T-helper 2 cell treated with Interferon-gamma antibody and Interleukin-4, amounts not matched to agents 5 μg/mL and 100 μg/mL, for 36 hours (primary cell): ENCODE measurements around the gene ZNF701.
"Not testable (repeated sequence)": the region's sequence is repeated elsewhere in the genome, so short reads cannot be mapped to it uniquely, and the experiment has no call there.

Source experiments
- DNase-seq: peaks from one replicate; pipeline ENCODE4 v3.0.0; 2021; ENCODE audit warnings: low spot score
- H3K27ac Mint-ChIP-seq: one replicate; pipeline ENCODE4 v1.8.0; 2021; ENCODE audit warnings: mild to moderate bottlenecking, mixed read lengths
- H3K27me3 Mint-ChIP-seq: one replicate; pipeline ENCODE4 v1.8.0; 2021; ENCODE audit warnings: low read depth, mixed read lengths
- H3K36me3 Mint-ChIP-seq: one replicate; pipeline ENCODE4 v1.8.0; 2021; ENCODE audit warnings: low read depth, mixed read lengths
- H3K4me1 Mint-ChIP-seq: one replicate; pipeline ENCODE4 v1.8.0; 2021; ENCODE audit warnings: low read depth, mixed read lengths
- H3K4me3 Mint-ChIP-seq: one replicate; pipeline ENCODE4 v1.8.0; 2022; ENCODE audit warnings: mild to moderate bottlenecking, moderate library complexity, mixed read lengths
- H3K9me3 Mint-ChIP-seq: one replicate; pipeline ENCODE4 v1.8.0; 2021; ENCODE audit warnings: mixed read lengths

ZNF701 gene

GRCh38 chr19:52592301-52592700 lies 22.2 kb downstream of the ZNF701 start:
- Mint-ChIP-seq H3K9me3 (peaks cover 57% of the 10 kb centered on the region), H3K4me3 (no peak overlapping the region), H3K4me1 (no peaks in the 10 kb centered on the region), H3K27ac (no peak overlapping the region), H3K27me3 (no peaks in the 10 kb centered on the region), H3K36me3 (peaks cover 88% of the 10 kb centered on the region)
- no peak for DNase-seq

- H3K9me3 Mint-ChIP-seq = peaks cover 54% of the 10 kb centered on the region
- not testable (repeated sequence) for H3K27me3 Mint-ChIP-seq
Measured at GRCh38 chr19:52593441-52593840, 23.4 kb downstream of the ZNF701 start.

GRCh38 chr19:52599241-52599640 lies 29.2 kb downstream of the ZNF701 start:
- peaks cover 11% of the 10 kb centered on the region for H3K4me1 Mint-ChIP-seq
- no peak overlapping the region for H3K4me3 Mint-ChIP-seq
- no peak for DNase-seq
- no peak overlapping the region for H3K27ac Mint-ChIP-seq
- no peaks in the 10 kb centered on the region for H3K27me3 Mint-ChIP-seq
- H3K36me3 Mint-ChIP-seq = peaks cover 59% of the 10 kb centered on the region
- H3K9me3 Mint-ChIP-seq = peaks cover 56% of the 10 kb centered on the region

More at GRCh38 chr19:52593441-52593840, 23.4 kb downstream of the ZNF701 start:
- H3K27ac Mint-ChIP-seq, DNase-seq, H3K4me1 Mint-ChIP-seq, H3K4me3 Mint-ChIP-seq: not testable (repeated sequence)
- H3K36me3 Mint-ChIP-seq = peaks cover 85% of the 10 kb centered on the region

GRCh38 chr19:52600639-52601024 lies 30.5 kb downstream of the ZNF701 start:
- peaks cover 55% of the 10 kb centered on the region for H3K36me3 Mint-ChIP-seq
- H3K9me3 Mint-ChIP-seq = peaks cover 62% of the 10 kb centered on the region
- H3K27me3 Mint-ChIP-seq = no peaks in the 10 kb centered on the region
- no peak overlapping the region for H3K27ac Mint-ChIP-seq
- peak overlapping the region; percentile 88 for H3K4me3 Mint-ChIP-seq
- peak; percentile 3 for DNase-seq
- peaks cover 11% of the 10 kb centered on the region for H3K4me1 Mint-ChIP-seq

- peaks cover 60% of the 10 kb centered on the region for H3K9me3 Mint-ChIP-seq
- no peaks in the 10 kb centered on the region for H3K27me3 Mint-ChIP-seq
Measured at GRCh38 chr19:52601025-52601973, 31.2 kb downstream of the ZNF701 start.

GRCh38 chr19:52601974-52602366 lies 31.9 kb downstream of the ZNF701 start:
- Mint-ChIP-seq H3K36me3 (peaks cover 54% of the 10 kb centered on the region), H3K4me1 (peaks cover 12% of the 10 kb centered on the region), H3K9me3 (peaks cover 60% of the 10 kb centered on the region), H3K27ac (peak overlapping the region; percentile 51), H3K4me3 (peak overlapping the region; percentile 88)
- not testable (repeated sequence) for DNase-seq, H3K27me3 Mint-ChIP-seq

More at GRCh38 chr19:52601025-52601973, 31.2 kb downstream of the ZNF701 start:
- Mint-ChIP-seq H3K4me3 (peak overlapping the region; percentile 88), H3K27ac (peak overlapping the region; percentile 51), H3K36me3 (peaks cover 54% of the 10 kb centered on the region), H3K4me1 (peaks cover 12% of the 10 kb centered on the region)
- DNase-seq = peak; percentile 89

GRCh38 chr19:52602941-52603340 lies 32.9 kb downstream of the ZNF701 start:
- H3K27ac Mint-ChIP-seq = no peak overlapping the region
- H3K4me3 Mint-ChIP-seq = peak overlapping the region; percentile 7
- peaks cover 54% of the 10 kb centered on the region for H3K9me3 Mint-ChIP-seq
- no peak for DNase-seq
- H3K27me3 Mint-ChIP-seq = no peaks in the 10 kb centered on the region
- peaks cover 12% of the 10 kb centered on the region for H3K4me1 Mint-ChIP-seq
- peaks cover 48% of the 10 kb centered on the region for H3K36me3 Mint-ChIP-seq

- peaks cover 58% of the 10 kb centered on the region for H3K9me3 Mint-ChIP-seq
- no peaks in the 10 kb centered on the region for H3K27me3 Mint-ChIP-seq
- no peak for DNase-seq
- H3K4me3 Mint-ChIP-seq = no peak overlapping the region
- H3K4me1 Mint-ChIP-seq = peaks cover 12% of the 10 kb centered on the region
- H3K27ac Mint-ChIP-seq = no peak overlapping the region
- H3K36me3 Mint-ChIP-seq = peaks cover 51% of the 10 kb centered on the region
Measured at GRCh38 chr19:52603558-52604207, 33.6 kb downstream of the ZNF701 start.

- Mint-ChIP-seq H3K4me3 (no peak overlapping the region), H3K4me1 (no peaks in the 10 kb centered on the region), H3K9me3 (peaks cover 63% of the 10 kb centered on the region), H3K27ac (no peak overlapping the region), H3K36me3 (peaks cover 77% of the 10 kb centered on the region), H3K27me3 (no peaks in the 10 kb centered on the region)
- no peak for DNase-seq
Measured at GRCh38 chr19:52613299-52613906, 43.3 kb downstream of the ZNF701 start.

- peaks cover 1% of the 10 kb centered on the region for H3K4me1 Mint-ChIP-seq
- H3K27ac Mint-ChIP-seq = no peak overlapping the region
- peaks cover 46% of the 10 kb centered on the region for H3K9me3 Mint-ChIP-seq
- H3K4me3 Mint-ChIP-seq = no peak overlapping the region
- H3K36me3 Mint-ChIP-seq = peaks cover 31% of the 10 kb centered on the region
- no peaks in the 10 kb centered on the region for H3K27me3 Mint-ChIP-seq
- no peak for DNase-seq
Measured at GRCh38 chr19:52621376-52621775, 51.3 kb downstream of the ZNF701 start.

- no peak for DNase-seq
- H3K9me3 Mint-ChIP-seq = peaks cover 39% of the 10 kb centered on the region
- peaks cover 1% of the 10 kb centered on the region for H3K4me1 Mint-ChIP-seq
- H3K36me3 Mint-ChIP-seq = peaks cover 22% of the 10 kb centered on the region
- H3K27me3 Mint-ChIP-seq = no peaks in the 10 kb centered on the region
- H3K27ac Mint-ChIP-seq = no peak overlapping the region
- no peak overlapping the region for H3K4me3 Mint-ChIP-seq
Measured at GRCh38 chr19:52622261-52622660, 52.2 kb downstream of the ZNF701 start.

GRCh38 chr19:52626915-52627314 lies 56.8 kb downstream of the ZNF701 start:
- H3K27me3 Mint-ChIP-seq = no peaks in the 10 kb centered on the region
- DNase-seq = no peak
- no peaks in the 10 kb centered on the region for H3K4me1 Mint-ChIP-seq
- no peak overlapping the region for H3K4me3 Mint-ChIP-seq
- peaks cover 43% of the 10 kb centered on the region for H3K9me3 Mint-ChIP-seq
- H3K36me3 Mint-ChIP-seq = peaks cover 41% of the 10 kb centered on the region
- no peak overlapping the region for H3K27ac Mint-ChIP-seq

- not testable (repeated sequence) for H3K27me3 Mint-ChIP-seq, H3K4me3 Mint-ChIP-seq, DNase-seq, H3K4me1 Mint-ChIP-seq, H3K27ac Mint-ChIP-seq
- peaks cover 37% of the 10 kb centered on the region for H3K9me3 Mint-ChIP-seq
- H3K36me3 Mint-ChIP-seq = peaks cover 46% of the 10 kb centered on the region
Measured at GRCh38 chr19:52627441-52627840, 57.4 kb downstream of the ZNF701 start.
